SIG-M5 treated with dmso at 0.1 percent for 504 hours (cell line): ENCODE measurements around the gene RASGRP4.
"Not testable (repeated sequence)": the region's sequence is repeated elsewhere in the genome, so short reads cannot be mapped to it uniquely, and the experiment has no call there.

ENCODE experiments used
- DNase-seq: peaks from one replicate; lab custom pipeline; 2025; ENCODE audit not compliant: unreplicated experiment; lab: John Stamatoyannopoulos, UW

The RASGRP4 gene

DNA sequence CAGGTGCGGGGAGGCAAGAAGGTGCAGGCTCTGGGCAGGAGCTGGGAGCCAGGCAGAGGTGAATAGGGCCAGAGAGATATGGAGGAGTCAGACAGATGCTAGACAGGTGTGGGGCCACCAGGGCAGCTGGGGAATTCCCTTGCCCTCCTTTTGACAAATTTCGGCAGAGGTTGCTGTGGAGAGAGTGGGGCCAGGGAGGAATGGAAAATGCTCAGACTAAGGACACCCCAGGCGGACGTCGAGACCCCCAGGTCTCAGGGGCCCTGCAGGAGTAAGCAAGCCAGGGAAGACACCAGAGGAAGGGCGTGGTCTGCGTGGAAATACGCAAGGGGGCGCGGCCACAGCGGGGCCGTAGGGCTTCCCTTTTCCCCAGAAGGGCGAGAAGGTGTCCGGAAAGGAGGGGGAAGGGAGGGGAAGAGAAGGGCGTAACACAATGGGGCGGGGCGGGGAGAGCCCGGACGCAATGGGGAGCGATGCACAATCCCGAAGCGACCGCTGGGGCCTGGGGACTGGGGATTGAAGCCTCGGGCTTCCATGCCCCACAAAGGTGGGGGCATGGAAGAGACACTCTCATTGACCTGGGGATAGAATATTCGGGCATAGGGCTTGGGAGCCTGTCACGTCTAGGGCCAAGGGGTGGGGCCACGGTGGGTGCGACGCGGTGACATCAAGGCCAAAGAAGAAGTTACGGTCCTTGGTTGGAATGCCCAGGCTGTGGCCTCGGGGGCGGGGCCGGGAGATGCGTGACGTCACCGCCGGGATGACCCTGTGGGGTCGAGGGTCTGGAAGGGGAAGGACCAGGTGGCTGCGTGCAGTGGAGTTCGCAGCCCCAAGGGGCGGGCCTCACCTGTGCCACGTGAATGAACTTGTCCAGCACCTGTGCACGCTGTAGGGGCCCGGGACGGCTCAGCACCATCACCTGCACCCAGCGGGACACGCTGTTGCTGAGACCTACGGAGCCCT, 8.2 kb downstream of the RASGRP4 start:
- DNase-seq: peak; percentile 86

DNA sequence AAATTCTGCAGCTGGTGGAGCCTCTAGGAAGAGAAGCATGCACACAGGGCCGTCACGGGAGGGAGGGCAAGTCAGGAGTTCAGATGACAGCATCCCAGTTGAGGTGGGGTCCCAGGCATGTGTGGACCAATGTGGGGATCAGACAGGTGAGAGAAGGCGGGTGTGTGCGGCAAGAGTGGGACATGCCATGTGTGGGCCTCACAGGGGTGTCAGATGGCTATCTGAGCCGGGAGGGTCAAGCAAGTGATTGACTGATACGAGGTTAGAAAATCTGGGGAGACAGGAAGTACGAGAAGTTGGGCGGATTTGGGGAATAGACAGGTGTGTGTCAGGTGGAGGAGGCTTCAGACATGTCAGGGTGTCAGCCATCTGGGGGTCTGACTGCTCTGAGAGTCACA, 8.9 kb downstream of the RASGRP4 start:
- DNase-seq: no peak

DNA sequence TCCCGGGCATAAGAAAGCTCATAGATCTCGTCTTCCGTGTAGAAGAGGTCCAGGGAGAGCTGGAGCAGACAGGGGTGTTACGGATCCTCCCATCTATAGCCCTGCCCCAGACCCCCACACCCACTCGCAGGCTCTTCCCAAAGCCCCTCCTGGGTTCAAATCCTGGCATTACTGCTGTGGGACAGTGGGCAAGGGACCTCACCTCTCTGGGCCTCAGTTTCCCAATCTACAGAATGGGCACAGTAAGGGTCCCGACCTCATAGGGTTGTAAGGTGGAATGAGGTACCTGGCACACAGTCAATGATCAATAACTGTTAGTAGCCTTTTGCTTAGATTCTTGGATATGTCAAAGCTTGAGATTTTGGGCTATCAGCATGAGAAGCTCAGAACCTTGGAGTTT, 12.6 kb downstream of the RASGRP4 start:
- DNase-seq: no peak

DNA sequence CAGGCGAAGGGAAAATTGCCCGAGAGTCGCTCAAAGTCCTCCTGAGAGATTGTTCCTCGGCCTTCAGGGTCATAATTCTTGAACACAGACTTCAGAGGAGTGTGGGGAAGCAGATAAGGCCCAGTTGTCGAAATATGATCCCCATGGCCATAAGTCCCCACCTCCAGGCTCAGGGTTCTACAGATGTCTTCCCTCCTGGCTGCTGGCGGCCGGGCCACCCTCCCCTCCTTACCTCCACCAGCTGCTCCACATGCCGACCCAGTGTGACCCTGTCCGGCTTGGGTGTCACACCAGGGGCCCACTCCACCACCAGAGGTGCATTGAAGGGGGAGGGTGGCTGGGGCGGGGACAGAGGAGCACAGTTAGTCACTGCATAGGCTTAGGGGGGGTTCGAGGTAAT, 13.1 kb downstream of the RASGRP4 start:
- DNase-seq: no peak

DNA sequence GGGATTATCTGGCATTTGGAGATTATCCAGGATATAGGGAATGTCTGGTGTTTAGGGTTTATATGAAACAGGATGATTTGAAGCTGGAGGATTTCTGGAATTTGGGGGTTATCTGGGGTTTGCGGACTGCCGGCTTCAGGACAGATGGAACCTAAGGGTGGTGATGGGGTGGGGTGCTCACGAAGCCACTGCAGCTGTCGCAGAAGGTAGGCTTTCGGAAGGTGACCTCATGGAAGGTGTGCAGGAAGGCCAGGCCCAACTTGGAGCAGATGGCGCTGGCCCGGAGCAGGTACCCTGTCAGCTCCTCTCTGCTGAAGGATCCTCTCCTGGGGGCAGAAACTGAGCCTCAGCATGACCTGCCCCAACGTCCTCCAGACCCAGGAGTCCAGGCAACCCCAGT, 13.5 kb downstream of the RASGRP4 start:
- no peak for DNase-seq

DNA sequence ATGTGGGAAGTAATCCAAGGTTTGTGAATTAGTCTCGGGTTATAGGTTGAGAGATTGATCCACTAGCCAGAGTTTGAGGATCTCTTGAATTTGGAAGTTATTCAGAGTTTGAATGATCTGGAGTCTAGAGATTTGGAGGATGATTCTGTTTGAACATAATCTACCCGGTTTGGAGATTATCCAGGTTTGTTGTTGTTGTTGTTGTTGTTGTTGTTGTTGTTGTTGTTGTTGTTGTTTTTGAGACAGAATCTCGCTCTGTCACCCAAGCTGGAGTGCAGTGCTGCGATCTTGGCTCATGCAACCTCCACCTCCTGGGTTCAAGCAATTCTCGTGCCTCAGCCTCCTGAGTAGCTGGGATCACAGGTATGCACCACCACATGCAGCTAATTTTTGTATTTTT, 14.1 kb downstream of the RASGRP4 start:
- not testable (repeated sequence) for DNase-seq

DNA sequence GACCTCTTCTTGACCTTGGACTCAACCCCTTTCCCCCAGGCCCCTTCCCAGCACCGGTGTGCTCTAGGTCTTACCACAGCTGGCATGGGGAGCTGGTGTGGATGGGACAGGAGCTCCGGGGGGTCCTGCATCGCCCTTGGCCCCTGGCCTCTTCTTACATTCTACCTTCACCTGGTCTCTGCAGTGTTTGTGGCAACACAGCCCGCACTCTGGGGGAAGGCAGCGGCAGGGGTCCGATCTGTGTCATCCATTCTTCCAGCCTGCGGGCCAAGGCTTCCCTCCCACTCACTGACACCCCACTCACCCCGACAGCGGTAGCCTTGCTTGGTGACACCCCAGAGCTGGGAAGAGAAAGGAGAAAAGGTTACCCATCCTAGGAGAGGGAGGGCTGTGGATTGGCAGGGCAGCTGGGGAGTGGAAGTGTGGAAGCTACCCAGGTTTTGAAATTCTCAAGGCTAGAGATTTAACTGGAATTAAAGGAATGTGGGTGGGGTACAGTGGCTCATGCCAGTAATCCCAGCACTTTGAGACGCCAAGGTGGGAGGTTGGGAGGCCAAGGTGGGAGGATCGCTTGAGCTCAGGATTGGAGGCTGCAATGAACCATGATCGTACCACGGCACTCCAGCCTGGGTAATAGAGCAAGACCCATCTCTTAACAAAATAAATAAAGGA, 14.8 kb downstream of the RASGRP4 start:
- DNase-seq: no peak

DNA sequence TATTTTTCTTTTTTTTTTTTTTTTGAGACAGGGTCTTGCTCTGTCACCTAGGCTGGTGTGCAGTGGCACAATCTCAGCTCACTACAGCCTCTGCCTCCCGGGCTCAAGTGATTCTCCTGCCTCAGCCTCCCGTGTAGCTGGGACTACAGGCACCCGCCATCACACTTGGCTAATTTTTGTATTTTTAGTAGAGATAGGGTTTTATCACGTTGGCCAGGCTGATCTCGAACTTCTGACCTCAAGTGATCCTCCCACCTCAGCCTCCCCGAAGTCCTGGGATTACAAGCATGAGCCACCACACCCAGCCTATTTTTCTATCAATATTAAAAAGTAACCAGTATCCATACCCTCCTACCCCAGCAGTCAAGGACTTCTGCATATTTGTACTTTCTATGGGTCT, 15.6 kb downstream of the RASGRP4 start:
- DNase-seq: not testable (repeated sequence)

DNA sequence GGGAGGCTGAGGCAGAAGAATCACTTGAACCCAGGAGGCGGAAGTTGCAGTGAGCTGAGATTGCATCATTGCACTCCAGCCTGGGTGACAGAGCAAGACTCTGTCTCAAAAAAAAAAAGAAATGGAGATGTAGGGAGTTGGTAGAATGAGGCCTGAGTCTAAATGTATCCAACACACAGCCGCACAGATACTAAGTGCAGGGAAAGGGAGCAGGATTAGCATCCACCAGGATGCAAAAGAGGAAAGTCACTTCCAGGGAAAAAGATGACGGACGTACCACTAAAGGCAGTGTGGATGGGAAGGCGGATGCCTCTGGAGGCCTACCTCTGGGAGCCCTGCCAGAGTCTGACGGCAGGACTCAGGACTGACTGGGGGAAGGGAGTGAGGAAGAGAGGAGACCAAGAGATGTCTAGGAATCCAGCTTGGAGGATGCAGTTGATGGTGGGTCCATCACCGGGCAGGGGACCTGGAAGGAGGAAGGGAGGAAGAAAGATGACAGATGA, 16.3 kb downstream of the RASGRP4 start:
- no peak for DNase-seq

DNA sequence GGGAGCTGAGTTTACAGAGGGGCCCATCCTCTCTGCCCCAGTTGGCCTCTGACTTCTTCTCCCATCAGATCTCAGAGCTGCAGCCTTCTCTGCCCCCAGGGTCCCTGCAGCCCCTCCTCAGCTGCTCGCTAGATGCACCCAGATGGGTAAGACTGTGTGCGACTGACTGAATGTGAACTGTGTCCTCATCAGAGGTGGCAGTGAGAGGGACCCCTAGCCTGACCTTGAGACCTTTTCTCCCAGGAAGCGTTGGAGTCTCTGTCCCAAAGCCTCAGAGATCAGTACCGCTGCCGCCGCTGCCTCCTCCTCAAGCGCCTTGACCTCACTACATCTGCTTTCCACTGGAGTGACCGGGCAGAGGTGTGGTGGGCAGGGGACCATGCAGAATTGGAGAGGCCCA, 20.7 kb downstream of the RASGRP4 start:
- no peak for DNase-seq

DNA sequence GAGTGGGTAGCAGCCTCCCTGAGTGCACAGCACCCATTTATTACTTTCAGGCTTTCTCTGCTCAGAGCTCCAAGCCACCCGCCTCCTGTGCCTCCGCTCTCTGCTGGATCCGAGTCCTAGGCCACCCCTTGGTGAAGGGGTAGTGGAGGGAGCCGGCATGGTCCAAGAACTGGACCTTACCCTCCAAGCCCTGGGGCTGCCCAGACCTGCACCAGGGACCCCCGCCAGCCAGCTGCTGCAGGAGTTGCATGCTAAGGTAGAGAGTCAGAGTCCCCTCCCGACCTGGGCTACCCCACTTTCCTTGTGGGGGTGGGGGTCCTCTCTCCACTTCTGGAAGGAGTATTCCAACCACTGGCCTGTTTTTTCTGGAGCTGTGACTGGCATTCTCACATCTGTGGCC, 21.2 kb downstream of the RASGRP4 start:
- DNase-seq: no peak

DNA sequence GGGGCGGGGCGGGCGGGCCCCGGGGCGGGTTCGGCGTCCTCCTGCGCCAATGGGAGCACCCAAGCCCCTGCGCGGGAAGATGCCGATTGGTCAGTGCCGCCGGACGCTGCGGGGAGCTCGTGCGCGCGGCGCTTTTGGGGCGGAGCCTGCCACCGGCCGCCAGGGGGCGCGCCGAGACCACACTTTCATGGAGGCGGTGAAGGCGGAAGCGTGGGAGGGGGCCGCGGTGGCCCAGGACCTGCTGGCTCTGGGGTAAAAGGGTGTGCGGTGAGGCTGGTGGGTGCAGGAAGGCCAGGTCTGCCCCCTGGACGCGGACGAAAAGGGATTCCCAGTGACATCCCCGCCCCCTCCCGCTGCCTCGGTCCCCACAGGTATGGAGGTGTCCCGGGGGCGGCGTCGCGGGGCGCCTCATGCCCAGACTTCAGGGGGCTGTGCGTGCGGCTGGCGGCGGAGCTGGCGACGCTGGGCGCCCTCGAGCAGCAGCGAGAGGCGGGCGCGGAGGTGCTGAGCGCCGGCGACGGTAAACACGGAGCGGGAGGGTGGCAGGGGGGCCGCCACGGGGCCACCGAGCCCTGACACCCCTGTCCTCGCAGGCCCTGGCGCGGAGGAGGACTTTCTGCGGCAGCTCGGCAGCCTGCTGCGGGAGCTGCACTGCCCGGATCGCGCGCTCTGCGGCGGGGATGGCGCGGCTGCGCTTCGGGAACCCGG, 22.9 kb downstream of the RASGRP4 start, which contains the start of gene FAM98C:
TSS of gene FAM98C (plus strand) at position 127 of the 708 bp plus-strand sequence. CDS start at position 188, 61 bp downstream.
- peak; percentile 93 for DNase-seq

DNA sequence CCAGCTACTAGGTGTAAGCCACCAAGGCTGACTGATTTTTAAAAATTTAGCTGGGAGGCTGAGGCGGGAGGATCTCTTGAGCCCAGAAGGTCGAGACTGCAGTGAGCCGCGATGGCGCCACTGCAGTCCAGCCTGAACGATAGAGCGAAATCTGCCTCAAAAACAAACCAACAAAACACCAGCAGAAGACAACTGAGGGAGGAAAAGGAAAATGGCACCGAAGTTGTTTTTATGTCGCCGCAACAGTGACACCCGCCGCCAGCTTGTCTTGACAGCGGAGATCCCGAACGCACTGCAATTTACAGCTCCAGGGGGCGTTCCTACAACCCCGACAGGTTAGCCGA, 23.4 kb downstream of the RASGRP4 start:
- DNase-seq: no peak

DNA sequence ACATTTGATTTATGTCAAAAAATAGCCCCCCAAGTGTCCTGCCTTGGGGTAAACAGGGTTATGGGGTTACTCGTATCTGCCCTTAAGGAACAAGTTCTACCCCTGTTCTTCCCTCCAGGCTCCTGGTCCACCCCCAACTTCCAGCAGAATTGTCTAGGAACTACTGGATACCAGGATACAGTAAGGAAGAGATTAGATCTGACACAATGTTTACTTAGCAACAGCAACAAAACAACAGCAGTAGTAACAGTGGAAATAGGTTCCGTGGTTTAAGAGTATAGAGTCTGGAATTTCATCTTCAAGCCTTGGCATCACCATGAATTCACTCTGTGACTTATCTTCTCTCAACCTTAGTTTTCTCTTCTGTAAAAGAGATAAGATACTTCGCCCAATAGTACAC, 24.9 kb downstream of the RASGRP4 start:
- no peak for DNase-seq

DNA sequence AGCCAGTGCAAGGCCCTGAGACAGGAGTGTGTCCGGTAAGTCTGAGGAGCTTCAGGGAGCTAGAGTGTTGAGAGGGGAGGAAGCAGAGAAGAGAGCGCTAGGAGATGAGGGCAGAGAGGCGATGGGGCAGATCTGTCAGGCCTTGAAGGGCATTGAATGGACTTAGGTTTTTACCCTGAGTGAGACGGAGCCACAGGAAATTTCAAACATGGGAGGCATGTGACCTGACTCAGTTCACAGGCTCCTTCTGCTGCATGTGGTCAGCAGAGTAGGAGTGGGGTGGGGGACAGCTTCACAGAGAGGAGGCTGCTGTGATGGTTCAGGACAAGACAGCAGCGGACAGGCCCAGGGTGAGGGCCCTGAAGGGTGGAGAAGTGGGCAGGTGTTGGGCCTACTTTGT, 25.7 kb downstream of the RASGRP4 start:
- DNase-seq: no peak

DNA sequence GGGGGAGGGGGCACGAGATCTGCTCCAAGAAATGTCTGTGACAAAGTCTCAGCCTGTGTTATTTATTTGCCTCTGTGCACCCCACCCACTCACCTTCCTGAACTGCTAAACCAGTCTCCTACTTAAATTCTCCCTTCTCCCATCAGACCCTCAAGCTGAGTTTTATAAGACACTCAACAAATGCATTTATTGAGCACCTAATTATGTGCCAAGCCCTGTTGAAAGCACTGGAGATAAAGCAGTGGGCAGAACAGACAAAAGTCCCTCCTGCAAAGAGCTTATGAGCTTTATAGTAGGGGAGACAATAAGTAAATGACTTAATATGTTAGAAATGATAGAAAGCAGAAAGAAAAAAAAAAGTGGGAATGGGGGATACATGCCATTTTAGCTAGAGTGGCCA, 26.5 kb downstream of the RASGRP4 start:
- no peak for DNase-seq

DNA sequence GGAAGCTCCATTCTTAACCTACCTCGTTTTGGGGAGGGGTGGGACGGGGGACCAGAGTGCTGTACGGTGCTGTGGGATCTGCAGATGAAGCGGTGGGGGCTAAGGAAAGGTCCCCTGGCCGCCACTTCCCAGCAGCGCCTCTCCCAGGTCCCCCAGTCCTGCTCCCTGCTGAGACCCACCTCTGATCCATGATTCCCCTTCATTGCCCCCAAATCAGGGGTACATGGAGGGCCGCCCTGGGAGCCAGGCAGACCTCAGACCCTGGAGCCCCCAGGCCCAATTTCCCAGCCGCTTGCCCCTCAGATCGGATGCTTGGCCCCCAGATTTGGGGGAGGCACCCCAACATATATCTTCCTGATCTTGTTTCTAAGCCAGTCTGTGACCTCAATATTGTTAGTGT, 26.9 kb downstream of the RASGRP4 start:
- DNase-seq: no peak

DNA sequence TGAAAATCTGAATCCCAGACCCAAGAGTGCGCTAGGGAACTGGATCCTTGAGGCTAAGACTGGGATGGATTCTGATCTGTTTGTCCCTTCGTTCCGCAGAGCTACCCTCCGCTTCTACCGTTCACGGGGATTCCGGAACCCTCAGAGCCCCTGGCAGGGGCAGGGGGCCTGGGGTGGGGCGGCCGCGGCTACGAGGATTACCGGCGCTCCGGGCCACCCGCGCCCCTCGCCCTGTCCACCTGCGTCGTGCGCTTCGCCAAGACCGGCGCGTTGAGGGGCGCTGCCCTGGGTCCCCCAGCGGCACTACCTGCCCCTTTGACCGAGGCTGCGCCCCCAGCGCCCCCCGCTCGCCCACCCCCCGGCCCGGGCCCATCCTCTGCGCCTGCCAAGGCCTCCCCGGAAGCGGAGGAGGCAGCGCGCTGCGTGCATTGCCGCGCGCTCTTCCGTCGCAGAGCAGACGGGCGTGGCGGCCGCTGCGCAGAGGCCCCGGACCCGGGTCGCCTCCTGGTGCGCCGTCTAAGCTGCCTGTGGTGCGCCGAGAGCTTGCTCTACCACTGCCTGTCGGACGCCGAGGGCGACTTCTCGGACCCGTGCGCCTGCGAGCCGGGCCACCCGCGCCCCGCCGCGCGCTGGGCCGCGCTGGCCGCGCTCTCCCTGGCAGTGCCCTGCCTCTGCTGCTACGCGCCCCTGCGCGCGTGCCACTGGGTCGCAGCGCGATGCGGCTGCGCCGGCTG, 30.5 kb downstream of the RASGRP4 start:
- DNase-seq: no peak

DNA sequence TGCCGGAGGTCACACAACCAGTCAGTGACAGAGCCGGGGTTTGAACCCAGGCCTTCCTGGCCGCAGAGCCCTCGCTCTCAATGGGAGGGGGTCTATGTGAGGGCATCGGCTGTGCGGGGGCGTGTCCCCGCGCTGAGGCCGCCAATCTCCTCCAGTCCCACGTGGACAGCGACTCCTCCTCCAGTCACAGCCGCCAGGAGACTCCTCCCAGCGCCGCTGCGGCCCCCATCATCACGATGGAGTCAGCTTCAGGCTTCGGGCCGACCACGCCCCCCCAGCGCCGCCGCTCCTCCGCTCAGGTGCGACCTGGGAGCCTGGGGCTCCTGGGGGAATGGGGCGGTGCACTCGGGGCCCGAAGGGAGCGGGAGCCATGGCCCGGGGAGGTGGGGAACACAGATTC, 31.5 kb downstream of the RASGRP4 start:
- no peak for DNase-seq

DNA sequence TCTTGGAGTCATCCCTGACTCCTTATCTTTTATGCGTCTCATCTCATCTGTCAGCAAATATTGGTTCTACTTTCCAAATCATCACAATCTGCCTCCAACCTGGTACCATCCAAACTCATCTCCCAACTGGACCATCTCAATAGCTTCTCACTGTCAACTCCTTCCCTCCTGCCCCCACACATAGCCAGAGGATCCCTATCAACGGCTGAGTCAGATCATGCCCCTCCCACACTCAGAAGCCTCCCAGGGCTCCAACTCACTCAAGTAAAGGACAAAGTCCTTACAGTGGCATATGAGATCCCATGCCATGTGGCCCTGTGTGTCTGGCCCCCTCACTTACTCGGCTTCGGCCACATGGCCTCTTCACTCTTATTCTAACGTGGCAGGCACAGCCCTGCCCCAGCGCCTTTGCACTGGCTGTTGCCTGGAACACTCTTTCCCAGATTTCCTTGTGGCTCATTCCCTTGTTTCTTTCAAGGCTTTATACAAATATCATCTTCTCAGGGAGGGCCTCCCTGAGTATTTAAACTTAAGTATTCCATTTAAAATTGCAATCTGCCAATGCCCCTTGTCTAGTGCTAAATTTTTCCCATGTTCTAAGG, 33.2 kb downstream of the RASGRP4 start:
- DNase-seq: no peak
